B cell (primary cell): ENCODE measurements around the gene PCDHGA9. TPM values are rescaled to one million over a fixed set of nuclear protein-coding genes. Genes with fewer than 3 reads are reported as not detected.

Source experiments
- ATAC-seq: fragments of 200-7000 bp; cut with Tn5 transposase; one replicate; pipeline ENCODE4 v1.10.0; 2021; ENCODE audit warnings: low read depth, mild to moderate bottlenecking, moderate number of reproducible peaks, moderate library complexity
- CTCF ChIA-PET: fragments of 350-600 bp; sonication (Branson Sonifier 250); formaldehyde crosslinking; loops from one replicate; lab custom pipeline; 2021; ENCODE audit warnings: antibody characterized with exemption, inconsistent platforms; lab: Charles Lee
- POLR2A ChIA-PET: fragments of 350-600 bp; sonication (Branson Sonifier 250); formaldehyde crosslinking; loops from one replicate; lab custom pipeline; 2021; ENCODE audit warnings: antibody characterized with exemption; lab: Charles Lee
- DNase-seq: peaks from one replicate; pipeline ENCODE4 v3.0.0; 2013
- H2AFZ ChIP-seq: 2 replicates; pipeline ENCODE4 v1.6.1; 2012; ENCODE audit warnings: mild to moderate bottlenecking, low read depth, low read length; ENCODE audit not compliant: insufficient read depth, poor library complexity, severe bottlenecking
- H3K27ac ChIP-seq, 2 donors: 1 replicate in 1 of 2; 2 replicates in 1 of 2; pipeline ENCODE4 v1.5.1; 2012 to 2013; ENCODE audit warnings: low read length in 2 of 2, mild to moderate bottlenecking in 2 of 2, moderate library complexity in 1 of 2
- H3K27me3 ChIP-seq, 4 experiments: fragments of 200-600 bp in 1 of 4; sonication (generic) in 1 of 4; replicated peaks in 1 of 4; 1 replicate in 2 of 4; 2 replicates in 2 of 4; pipeline versions ENCODE4 v1.6.1 to v1.7.0; 2013 to 2016; ENCODE audit warnings: low read length in 3 of 4, mild to moderate bottlenecking in 2 of 4, mixed read lengths in 1 of 4, moderate library complexity in 1 of 4; ENCODE audit not compliant: insufficient read depth in 4 of 4, control insufficient read depth in 3 of 4; ENCODE audit errors: control extremely low read depth in 1 of 4
- H3K36me3 ChIP-seq, 2 experiments: replicated peaks in 1 of 2; 1 replicate in 1 of 2; 2 replicates in 1 of 2; pipeline versions ENCODE4 v1.6.1 to v1.7.1; 2013; ENCODE audit warnings: low read length in 1 of 2; ENCODE audit not compliant: insufficient read depth in 2 of 2, control insufficient read depth in 1 of 2; ENCODE audit errors: control extremely low read depth in 1 of 2, extremely low read depth in 1 of 2
- H3K4me1 ChIP-seq, 2 donors: fragments of 200-600 bp in 1 of 2; sonication (generic) in 1 of 2; 1 replicate in 1 of 2; 2 replicates in 1 of 2; pipeline versions ENCODE4 v1.5.1 to v1.6.1; 2013 to 2017; ENCODE audit warnings: low read length in 2 of 2; ENCODE audit not compliant: control insufficient read depth in 2 of 2, insufficient read depth in 2 of 2
- H3K4me2 ChIP-seq: replicated peaks from 2 replicates; pipeline ENCODE3; 2012; ENCODE audit warnings: mild to moderate bottlenecking, low read depth, low read length; ENCODE audit not compliant: poor library complexity, severe bottlenecking
- H3K4me3 ChIP-seq, 5 experiments: fragments of 200-600 bp in 1 of 5; sonication (generic) in 1 of 5; 1 replicate in 3 of 5; 2 replicates in 2 of 5; pipeline versions ENCODE4 v1.5.1 to v1.7.0; 2011 to 2016; ENCODE audit warnings: low read length in 4 of 5, mild to moderate bottlenecking in 4 of 5, low read depth in 2 of 5, control low read depth in 1 of 5, moderate library complexity in 1 of 5; ENCODE audit not compliant: insufficient read depth in 1 of 5; ENCODE audit errors: control extremely low read depth in 1 of 5, extremely low read depth in 1 of 5
- H3K79me2 ChIP-seq: fragments of 200-600 bp; sonication (generic); one replicate; pipeline ENCODE4 v1.6.0; 2016; ENCODE audit warnings: low read length; ENCODE audit not compliant: control insufficient read depth, insufficient read depth
- H3K9ac ChIP-seq: fragments of 200-600 bp; sonication (generic); 2 replicates; pipeline ENCODE4 v1.6.1; 2017; ENCODE audit warnings: mild to moderate bottlenecking, low read length, moderate library complexity
- H3K9me3 ChIP-seq, 3 donors: one replicate each; pipeline versions ENCODE4 v1.6.1 to v1.7.1; 2013; ENCODE audit warnings: low read length in 2 of 3; ENCODE audit not compliant: control insufficient read depth in 2 of 3, insufficient read depth in 1 of 3; ENCODE audit errors: control extremely low read depth in 1 of 3
- H4K20me1 ChIP-seq: 2 replicates; pipeline ENCODE4 v1.6.0; 2012; ENCODE audit warnings: mild to moderate bottlenecking, low read length; ENCODE audit not compliant: insufficient read depth, control insufficient read depth, poor library complexity, severe bottlenecking
- H3K27ac Mint-ChIP-seq: one replicate; pipeline ENCODE4 v1.8.0; 2021; ENCODE audit warnings: mixed read lengths
- H3K27me3 Mint-ChIP-seq: one replicate; pipeline ENCODE4 v1.8.0; 2021; ENCODE audit warnings: mixed read lengths
- H3K4me1 Mint-ChIP-seq: one replicate; pipeline ENCODE4 v1.8.0; 2021; ENCODE audit warnings: mixed read lengths
- H3K4me3 Mint-ChIP-seq: one replicate; pipeline ENCODE4 v1.8.0; 2021; ENCODE audit warnings: mixed read lengths
- H3K9me3 Mint-ChIP-seq: one replicate; pipeline ENCODE4 v1.8.0; 2022; ENCODE audit warnings: mixed read lengths; ENCODE audit not compliant: insufficient read depth
- CTCF ChIP-seq: fragments of 200-600 bp; IDR thresholded peaks from one replicate; pipeline ENCODE4 v1.8.0; 2022; ENCODE audit warnings: antibody characterized with exemption, mild to moderate bottlenecking
- EZH2 ChIP-seq: IDR thresholded peaks from 2 replicates; pipeline ENCODE4 v1.6.1; 2012; ENCODE audit warnings: borderline replicate concordance, low read depth, mild to moderate bottlenecking, moderate library complexity, low read length; ENCODE audit not compliant: insufficient read depth, poor library complexity, severe bottlenecking
- WGBS: methylation state at CpG from one replicate; pipeline ENCODE4 v1.1.5; 2013; ENCODE audit warnings: missing lambda C conversion rate; ENCODE audit not compliant: insufficient coverage; 5-methylcytosine and 5-hydroxymethylcytosine counted together
- intact Hi-C: fragments of 100-400 bp; cut with micrococcal nuclease; formaldehyde crosslinking; loops from one replicate; pipeline ENCODE4 v1.10.0; 2022
- polyA plus RNA-seq: library from polyadenylated mRNA; depleted of rRNA; stranded (reverse); fragments of >200 nt; gene quantifications from 2 replicates; pipeline ENCODE4 v1.2.3, GENCODE V29; 2012
- total RNA-seq, 2 donors: library from RNA; stranded (reverse); fragments of 120-200 nt in 1 of 2; gene quantifications; 1 replicate in 1 of 2; 2 replicates in 1 of 2; pipeline versions ENCODE4 v1.2.3 to v1.2.4, GENCODE V29; 2013 to 2022

PCDHGA9 gene
- total and polyA plus RNA-seq, 2 donors (not counting 1 experiment from before 2014, with no cell fraction given): 0.19 to 2.5 TPM

GRCh38 chr5:141356950-141357349 lies 45.6 kb upstream of the PCDHGA9 start:
- H3K4me3 ChIP-seq: no peak overlapping the region
- Mint-ChIP-seq H3K27me3 (peaks cover 55% of the 10 kb centered on the region), H3K4me3 (no peak overlapping the region), H3K9me3 (peaks cover 9% of the 10 kb centered on the region), H3K4me1 (peaks cover 2% of the 10 kb centered on the region), H3K27ac (no peak overlapping the region)
- H3K36me3 ChIP-seq: no peaks in the 10 kb centered on the region
- ATAC-seq (no peak), DNase-seq (no peak)
- H3K9me3 ChIP-seq: peaks cover 4 to 50% (median 28%) of the 10 kb centered on the region in 3 donors
- H3K4me1 ChIP-seq: no peaks in the 10 kb centered on the region
- H2AFZ ChIP-seq: no peak overlapping the region
- intact Hi-C loops: no loop called here
- CTCF ChIA-PET: no interaction called here
- H3K27ac ChIP-seq: no peak overlapping the region
- H4K20me1 ChIP-seq: no peaks in the 10 kb centered on the region
- TF ChIP-seq EZH2 (no peak), CTCF (no peak)
- no peak overlapping the region for H3K4me2 ChIP-seq
- WGBS: 54% methylated on average over 19 of the region's 19 CpGs
- H3K79me2 ChIP-seq: no peaks in the 10 kb centered on the region
- POLR2A ChIA-PET: no interaction called here
- H3K27me3 ChIP-seq: peaks cover 0 to 57% (median 30%) of the 10 kb centered on the region in 4 experiments
- no peak overlapping the region for H3K9ac ChIP-seq

GRCh38 chr5:141359790-141360426 lies 42.7 kb upstream of the PCDHGA9 start, which contains the start of gene PCDHGB2:
Gene PCDHGB2, plus strand, starts transcription at chr5:141359994. Its CDS starts 142 bp downstream, at chr5:141360136.
- peak within 1 kb of the TSS; percentile 28 for H3K27ac Mint-ChIP-seq
- H3K27me3 ChIP-seq: peaks cover 0 to 69% (median 43%) of the 10 kb centered on the region in 4 experiments
- H3K4me3 Mint-ChIP-seq: peak within 1 kb of the TSS; percentile 81
- TF ChIP-seq CTCF: peak; percentile 43
- TF ChIP-seq EZH2: no peak
- H3K27me3 Mint-ChIP-seq: peaks cover 64% of the 10 kb centered on the region
- peak within 1 kb of the TSS; percentile 46 for H3K4me2 ChIP-seq
- peaks cover 7% of the 10 kb centered on the region for H3K9me3 Mint-ChIP-seq
- ATAC-seq (peak; percentile 43), DNase-seq (peak; percentile 47)
- no peaks in the 10 kb centered on the region for H3K79me2 ChIP-seq
- peak within 1 kb of the TSS in 4 of 5 experiments; percentile 36 to 46 (median 44) for H3K4me3 ChIP-seq
- peaks cover 9% of the 10 kb centered on the region for H3K4me1 Mint-ChIP-seq
- peak within 1 kb of the TSS; percentile 30 for H2AFZ ChIP-seq
- peak within 1 kb of the TSS; percentile 49 for H3K9ac ChIP-seq
- peaks cover 0 to 4% of the 10 kb centered on the region in 2 donors for H3K4me1 ChIP-seq
- intact Hi-C loops: no loop called here
- CTCF ChIA-PET: interaction anchor here (1.0 to 2.1 kb wide), 2 partner anchors 40 to 202 kb away, joined by 3 to 6 read pairs; partner anchors contain the start of gene TAF7
- H4K20me1 ChIP-seq: no peaks in the 10 kb centered on the region
- H3K27ac ChIP-seq: no peak within 1 kb of the TSS
- H3K36me3 ChIP-seq: no peaks in the 10 kb centered on the region
- H3K9me3 ChIP-seq: peaks cover 6 to 57% (median 43%) of the 10 kb centered on the region in 3 donors
- POLR2A ChIA-PET: no interaction called here
- WGBS: 21% methylated on average over 22 of the region's 24 CpGs
